K562 (cell line): ENCODE results near the gene PLCB1.

Source experiments
- CREB1 ChIP-seq, 2 experiments: sonication (generic) in 1 of 2; formaldehyde crosslinking in 1 of 2; IDR thresholded peaks; 2 replicates each; pipeline versions ENCODE4 v1.6.1 to v1.8.0; 2012 to 2022; ENCODE audit warnings: inconsistent platforms in 1 of 2, mild to moderate bottlenecking in 1 of 2, missing genetic modification reagents in 1 of 2, moderate library complexity in 1 of 2
- CTCF ChIP-seq, 3 experiments: IDR thresholded peaks in 2 of 3; conservative IDR thresholded peaks in 1 of 3; 2 replicates each; pipeline ENCODE4 v1.5.1; 2011 to 2012; ENCODE audit warnings: low read length in 3 of 3, mild to moderate bottlenecking in 3 of 3, control low read depth in 2 of 3, improper control_type of control experiment in 1 of 3, inconsistent platforms in 1 of 3, low read depth in 1 of 3, mixed read lengths in 1 of 3, moderate library complexity in 1 of 3; ENCODE audit not compliant: insufficient read depth in 2 of 3
- EP300 ChIP-seq: IDR thresholded peaks from 2 replicates; pipeline ENCODE4 v1.6.1; 2012; ENCODE audit warnings: low read length, improper control_type of control experiment
- EZH2 ChIP-seq: IDR thresholded peaks from 2 replicates; pipeline ENCODE4 v1.6.1; 2012; ENCODE audit warnings: low read depth, mild to moderate bottlenecking, inconsistent platforms, low read length, borderline replicate concordance
- FOXO4 ChIP-seq: fragments of 450-650 bp; formaldehyde crosslinking; IDR thresholded peaks from 2 replicates; pipeline ENCODE4 v1.4.0; 2020; ENCODE audit warnings: mild to moderate bottlenecking, moderate library complexity
- FOXP4 ChIP-seq: sonication (generic); formaldehyde crosslinking; IDR thresholded peaks from 2 replicates; pipeline ENCODE4 v1.8.0; 2022; ENCODE audit warnings: mild to moderate bottlenecking, missing genetic modification reagents, borderline replicate concordance
- NFRKB ChIP-seq: fragments of 450-650 bp; IDR thresholded peaks from 2 replicates; pipeline ENCODE4 v1.6.1; 2016; ENCODE audit warnings: low read depth
- POLR2AphosphoS5 ChIP-seq: IDR thresholded peaks from 2 replicates; pipeline ENCODE4 v1.6.1; 2011; ENCODE audit warnings: mild to moderate bottlenecking, low read depth, low read length, moderate library complexity; ENCODE audit not compliant: control insufficient read depth, insufficient read depth
- TAF1 ChIP-seq: IDR thresholded peaks from 2 replicates; pipeline ENCODE4 v1.6.1; 2011; ENCODE audit warnings: mild to moderate bottlenecking, low read length, moderate library complexity; ENCODE audit not compliant: insufficient read depth, control insufficient read depth, severe bottlenecking; ENCODE audit errors: extremely low read depth
- ZNF232 ChIP-seq: sonication (generic); formaldehyde crosslinking; IDR thresholded peaks from 2 replicates; pipeline ENCODE4 v1.8.0; 2022; ENCODE audit warnings: mild to moderate bottlenecking, missing genetic modification reagents
- ZNF347 ChIP-seq: fragments of 450-650 bp; formaldehyde crosslinking; IDR thresholded peaks from 2 replicates; pipeline ENCODE4 v1.4.0; 2020; ENCODE audit warnings: low read depth, mild to moderate bottlenecking, moderate library complexity

- TF ChIP-seq CREB1 (IDR thresholded peaks at IDR 0.05) (no peak), CREB1 (CRISPR knock-in tag; IDR thresholded peaks at IDR 0.05) (no peak), NFRKB (no peak), TAF1 (no peak), EZH2 (no peak), ZNF232 (CRISPR knock-in tag) (no peak), FOXO4 (no peak), CTCF (IDR thresholded peaks at IDR 0.05 in 2 of 3, conservative IDR thresholded peaks at IDR 0.05 in 1 of 3; ENCODE audit: insufficient read depth in 2 of 3, low read depth in 1 of 3, low read length in 3 of 3) (no peak), EP300 (no peak), ZNF347 (no peak), POLR2AphosphoS5 (no peak), FOXP4 (CRISPR knock-in tag) (no peak)
Observed at GRCh38 chr20:8670893-8671215, 538.8 kb downstream of the PLCB1 start.
